Pulmonary artery endothelial cell (primary cell): ENCODE data around the gene MEF2C. TPM values are rescaled to one million over a fixed set of nuclear protein-coding genes. Genes with fewer than 3 reads are reported as not detected.
"Not testable (repeated sequence)": the region's sequence is repeated elsewhere in the genome, so short reads cannot be mapped to it uniquely, and the experiment has no call there.

Source experiments
- DNase-seq: peaks from one replicate; pipeline ENCODE4 v3.0.0-alpha.2; 2011; ENCODE audit warnings: low read depth, low spot score
- total RNA-seq: library from RNA; depleted of rRNA; stranded (reverse); fragments of >200 nt; gene quantifications from 2 replicates; pipeline ENCODE4 v1.2.3, GENCODE V29; 2014

The MEF2C gene
- total RNA-seq, result 33.2 and 34.3 TPM in 2 replicates

DNA sequence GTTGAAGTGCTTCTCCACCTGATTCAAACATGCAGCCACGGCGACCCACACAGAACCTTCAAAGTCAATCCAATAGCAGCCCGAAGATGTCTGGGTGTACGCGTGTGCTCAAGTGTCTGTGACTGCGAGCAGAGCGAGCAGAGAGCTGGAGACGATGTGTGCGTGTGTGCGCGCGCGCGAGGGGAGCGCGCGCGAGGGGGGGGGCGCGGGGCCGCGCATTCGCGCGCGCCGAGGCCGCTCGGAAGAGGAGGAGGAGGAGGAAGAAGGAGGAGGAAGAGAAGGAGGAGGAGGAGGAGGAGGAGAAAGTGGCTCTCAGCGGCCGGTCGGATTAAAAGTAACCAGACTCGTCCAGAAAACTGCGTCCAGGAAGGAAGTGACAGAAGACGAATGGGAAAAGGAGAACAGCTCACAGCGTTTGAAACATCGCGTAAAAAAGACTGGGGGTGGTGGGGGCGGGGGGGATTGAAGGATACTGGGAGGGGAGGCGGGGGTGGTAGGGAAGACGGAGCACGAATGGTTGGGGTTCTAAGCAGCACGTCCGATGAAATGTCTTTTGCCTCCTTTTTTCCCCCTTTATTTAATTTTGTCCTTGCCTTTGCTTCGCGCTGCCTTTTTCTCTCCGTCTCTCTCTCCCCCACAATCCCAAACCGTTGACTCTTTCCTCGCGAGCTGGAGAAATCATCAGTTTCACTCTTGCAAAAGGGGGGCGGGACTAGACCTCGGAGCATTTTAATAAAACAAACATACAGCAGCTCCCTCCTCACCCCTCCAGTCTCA lies at the start of gene MEF2C:
TSS of gene MEF2C (minus strand) at position 126 of the 777 bp plus-strand sequence. CDS start 59,396 bp downstream, outside the sequence.
- DNase-seq, result peak; percentile 89

DNA sequence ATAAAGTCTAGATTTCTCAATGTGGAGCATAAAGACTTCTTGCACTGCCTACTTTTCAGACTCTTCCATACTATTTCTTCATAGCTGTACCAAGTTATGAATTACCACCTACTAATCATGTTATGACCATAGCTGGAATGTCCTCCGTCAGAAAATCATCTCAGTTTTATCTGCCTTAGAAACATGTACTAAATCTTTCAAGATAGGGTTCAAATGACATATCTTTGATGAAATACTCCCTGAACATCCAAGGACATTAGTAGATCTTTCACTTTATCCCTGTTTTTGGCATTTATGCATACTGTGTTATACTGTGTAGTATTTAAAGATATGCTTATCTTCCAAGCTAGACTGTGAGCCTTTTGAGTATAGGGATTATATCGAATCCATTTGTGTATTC lies 49.6 kb upstream of the MEF2C start:
- no peak for DNase-seq

- DNase-seq, result no peak
Observed at GRCh38 chr5:88930335-88930734, 47.4 kb upstream of the MEF2C start.

DNA sequence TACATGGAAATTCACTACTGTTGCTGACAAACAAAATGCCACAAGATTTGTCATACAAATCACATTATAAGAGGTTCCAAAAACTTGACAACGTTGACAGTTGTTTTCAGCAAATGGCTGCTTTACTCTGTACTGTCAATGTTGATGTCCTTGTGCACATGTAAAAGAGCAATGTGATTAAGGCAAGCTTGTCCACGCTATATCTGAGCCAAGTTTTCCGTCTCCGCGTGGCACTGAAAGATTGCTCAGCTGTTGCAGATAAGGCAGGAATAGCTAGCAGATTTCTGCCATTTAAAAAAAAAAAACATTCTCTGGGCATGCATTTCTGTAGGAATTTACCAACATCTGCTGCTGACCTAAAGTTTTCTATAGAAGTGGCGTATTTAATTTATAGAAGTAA lies 46.4 kb upstream of the MEF2C start:
- DNase-seq, result no peak

- DNase-seq, result no peak
Observed at GRCh38 chr5:88926774-88927173, 43.8 kb upstream of the MEF2C start.

DNA sequence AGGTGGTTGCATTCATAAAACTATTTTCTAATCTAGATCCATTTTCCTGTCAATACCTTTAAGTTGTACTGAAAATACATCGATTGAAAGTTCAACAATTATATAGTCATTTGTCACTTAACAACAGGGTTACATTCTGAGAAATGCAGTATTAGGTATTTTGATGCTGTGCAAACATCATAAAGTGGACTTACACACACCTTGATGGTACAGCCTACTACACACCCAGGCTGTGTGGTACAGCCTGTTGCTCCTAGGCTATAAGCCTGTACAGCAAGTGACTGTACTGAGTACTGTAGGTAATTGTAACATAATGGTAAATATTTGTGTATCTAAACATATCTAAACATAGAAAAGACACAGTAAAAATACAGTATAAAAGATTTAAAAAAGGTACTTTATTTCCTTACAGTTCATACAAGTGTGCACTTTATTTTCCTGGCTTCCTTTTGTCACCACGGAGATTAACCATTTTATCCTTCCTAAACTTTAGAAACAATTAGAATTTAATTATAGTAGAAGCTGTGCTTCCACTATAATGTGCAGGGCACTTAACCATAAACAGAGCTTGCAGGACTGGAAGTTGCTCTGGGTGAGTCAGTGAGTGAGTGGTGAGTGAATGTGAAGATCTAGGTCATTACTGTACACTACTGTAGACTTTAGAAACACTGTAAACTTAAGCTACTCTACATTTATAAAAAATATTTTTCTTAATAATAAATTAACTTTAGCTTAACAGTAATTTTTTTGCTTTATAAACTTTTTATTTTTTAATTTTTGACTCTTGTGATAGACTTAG lies 42.9 kb upstream of the MEF2C start:
- no peak for DNase-seq

GRCh38 chr5:88924330-88924657 lies 41.3 kb upstream of the MEF2C start:
- DNase-seq, result no peak

- no peak for DNase-seq
Observed at GRCh38 chr5:88923623-88924329, 40.8 kb upstream of the MEF2C start.

DNA sequence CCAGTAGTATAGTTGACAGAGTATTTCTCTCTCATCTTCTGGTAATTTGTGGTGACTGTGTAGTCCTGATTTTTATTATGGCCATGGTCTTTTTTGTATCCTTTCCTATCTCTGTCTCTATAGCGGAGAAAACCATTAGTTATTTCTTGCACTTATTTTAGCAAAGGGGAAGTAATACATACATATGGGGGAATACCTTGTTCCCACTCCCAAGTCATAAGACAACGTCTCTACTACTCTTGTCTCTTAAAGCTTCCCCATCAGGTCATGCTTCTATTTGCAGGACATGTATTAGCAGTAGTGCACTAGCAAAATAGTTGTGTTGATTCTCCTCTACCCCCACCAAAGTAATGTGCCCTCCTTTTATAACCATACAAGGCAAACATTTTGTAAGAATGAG lies 29.8 kb upstream of the MEF2C start:
- not testable (repeated sequence) for DNase-seq

DNA sequence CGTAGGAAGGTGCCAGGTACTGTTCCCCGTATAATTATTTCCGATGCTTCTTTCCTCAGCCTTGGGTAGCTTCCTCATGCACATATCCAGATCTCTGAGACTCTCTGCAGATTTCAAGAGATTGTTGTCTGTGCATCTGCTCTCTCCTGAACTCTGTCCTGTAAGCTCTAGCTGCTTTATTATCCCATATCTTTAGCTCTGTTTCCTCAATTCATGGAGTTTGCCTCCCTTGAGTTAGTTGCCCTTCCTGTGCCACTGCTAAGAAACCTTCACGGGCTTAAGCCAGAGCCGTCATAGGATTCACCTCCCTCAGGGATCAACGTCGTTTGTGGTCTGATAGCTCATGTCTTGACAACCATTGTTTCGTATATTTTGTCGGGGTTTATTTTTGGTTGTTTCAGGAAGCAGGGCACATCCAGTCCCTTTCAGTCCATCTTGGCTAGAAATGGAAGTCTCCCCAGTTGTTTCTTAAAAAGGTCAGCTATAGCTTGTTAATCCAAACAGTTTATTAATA lies 28.1 kb upstream of the MEF2C start:
- DNase-seq, result not testable (repeated sequence)

- not testable (repeated sequence) for DNase-seq
Observed at GRCh38 chr5:88904478-88904877, 21.5 kb upstream of the MEF2C start.

- DNase-seq, result not testable (repeated sequence)
Observed at GRCh38 chr5:88903966-88904365, 21.0 kb upstream of the MEF2C start.

GRCh38 chr5:88901077-88901476 lies 18.1 kb upstream of the MEF2C start:
- DNase-seq, result not testable (repeated sequence)

- no peak for DNase-seq
Observed at GRCh38 chr5:88899096-88899737, 16.2 kb upstream of the MEF2C start.

DNA sequence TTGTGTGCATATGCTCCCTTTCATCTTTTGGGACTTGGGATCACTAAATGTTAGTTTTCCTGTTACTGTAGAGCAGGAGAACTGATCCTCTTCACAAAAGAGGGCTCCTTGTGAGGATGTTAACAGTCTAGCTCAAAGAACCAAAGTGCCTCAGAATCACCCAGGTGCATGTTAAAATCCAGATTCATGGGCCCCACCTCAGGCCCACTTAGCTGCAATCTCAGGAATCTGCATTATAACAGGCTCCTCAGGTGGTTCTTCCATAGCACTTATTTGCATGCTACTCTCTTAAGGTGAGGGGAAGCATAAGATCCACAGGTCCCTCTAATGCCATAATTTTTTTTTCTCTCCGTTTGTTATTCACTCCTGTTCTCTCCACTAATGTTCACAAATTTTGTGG lies 14.8 kb upstream of the MEF2C start:
- no peak for DNase-seq

- DNase-seq, result no peak
Observed at GRCh38 chr5:88895681-88896501, 12.9 kb upstream of the MEF2C start.

DNA sequence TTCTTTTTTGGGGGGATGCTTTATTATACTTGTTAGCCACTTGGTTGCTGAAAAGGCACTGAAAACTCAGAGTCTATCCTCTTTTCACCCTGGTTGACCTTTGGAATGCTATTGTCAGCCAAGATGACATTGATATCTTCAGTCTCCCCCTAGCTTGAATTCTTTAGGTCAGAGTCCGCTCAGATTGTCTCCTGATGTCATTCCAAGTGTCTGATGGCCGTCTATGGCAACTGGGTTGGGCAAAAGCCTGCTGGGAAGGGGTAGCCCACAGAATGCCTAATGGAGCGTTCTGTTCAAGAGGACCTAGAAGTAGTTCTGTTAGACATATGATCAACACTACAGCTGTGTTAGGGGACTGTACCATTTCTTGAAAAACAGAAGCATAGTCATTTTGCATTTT lies 9.7 kb upstream of the MEF2C start:
- no peak for DNase-seq

GRCh38 chr5:88890070-88890781 lies 7.2 kb upstream of the MEF2C start:
- no peak for DNase-seq

- DNase-seq, result no peak
Observed at GRCh38 chr5:88889189-88890069, 6.4 kb upstream of the MEF2C start.
